CD4-positive, alpha-beta T cell (primary cell): ENCODE measurements around the gene LTA4H. TPM values are rescaled to one million over a fixed set of nuclear protein-coding genes. Genes with fewer than 3 reads are reported as not detected.

Experiments used
- ATAC-seq: fragments of 200-7000 bp; cut with Tn5 transposase; one replicate; pipeline ENCODE4 v1.10.0; 2022; ENCODE audit warnings: mild to moderate bottlenecking; ENCODE audit not compliant: poor library complexity
- CTCF ChIA-PET: fragments of 350-600 bp; sonication (Branson Sonifier 250); formaldehyde crosslinking; loops from one replicate; lab custom pipeline; 2021; ENCODE audit warnings: antibody characterized with exemption, inconsistent platforms; lab: Charles Lee
- POLR2A ChIA-PET: fragments of 350-600 bp; sonication (Branson Sonifier 250); formaldehyde crosslinking; loops from one replicate; lab custom pipeline; 2021; ENCODE audit warnings: antibody characterized with exemption, inconsistent platforms; lab: Charles Lee
- DNase-seq, 14 experiments: peaks; one replicate each; pipeline ENCODE4 v3.0.0-alpha.2; 2013 to 2020; ENCODE audit warnings: mixed read lengths in 2 of 14
- H3K27ac ChIP-seq, 2 donors: one replicate each; pipeline versions ENCODE4 v1.5.1 to v1.7.0; 2013; ENCODE audit warnings: low read length in 2 of 2, low read depth in 1 of 2, mild to moderate bottlenecking in 1 of 2
- H3K27me3 ChIP-seq, 2 experiments: 1 replicate in 1 of 2; 2 replicates in 1 of 2; pipeline versions ENCODE4 v1.6.1 to v1.7.0; 2013; ENCODE audit warnings: low read length in 2 of 2, control low read depth in 1 of 2, mild to moderate bottlenecking in 1 of 2, moderate library complexity in 1 of 2; ENCODE audit not compliant: insufficient read depth in 2 of 2, control insufficient read depth in 1 of 2
- H3K36me3 ChIP-seq: one replicate; pipeline ENCODE4 v1.6.1; 2013; ENCODE audit warnings: low read length, control low read depth; ENCODE audit not compliant: insufficient read depth
- H3K4me1 ChIP-seq: one replicate; pipeline ENCODE4 v1.6.1; 2013; ENCODE audit warnings: low read length, control low read depth; ENCODE audit not compliant: insufficient read depth
- H3K4me3 ChIP-seq: one replicate; pipeline ENCODE4 v1.5.1; 2013; ENCODE audit warnings: mild to moderate bottlenecking, low read length, moderate library complexity
- H3K9me3 ChIP-seq, 2 experiments: 1 replicate in 1 of 2; 2 replicates in 1 of 2; pipeline versions ENCODE4 v1.6.1 to v1.7.0; 2013; ENCODE audit warnings: low read length in 2 of 2, mild to moderate bottlenecking in 2 of 2, control low read depth in 1 of 2, moderate library complexity in 1 of 2; ENCODE audit not compliant: control insufficient read depth in 1 of 2, insufficient read depth in 1 of 2
- H3K27ac Mint-ChIP-seq: one replicate; pipeline ENCODE4 v1.8.0; 2020; ENCODE audit warnings: mixed read lengths
- H3K27me3 Mint-ChIP-seq: one replicate; pipeline ENCODE4 v1.8.0; 2021; ENCODE audit warnings: mixed read lengths
- H3K36me3 Mint-ChIP-seq: one replicate; pipeline ENCODE4 v1.8.0; 2021; ENCODE audit warnings: low read depth, mixed read lengths
- H3K4me1 Mint-ChIP-seq: one replicate; pipeline ENCODE4 v1.8.0; 2021; ENCODE audit warnings: low read depth, mixed read lengths
- H3K4me3 Mint-ChIP-seq: one replicate; pipeline ENCODE4 v1.8.0; 2020; ENCODE audit warnings: mild to moderate bottlenecking, mixed read lengths
- H3K9me3 Mint-ChIP-seq: one replicate; pipeline ENCODE4 v1.8.0; 2020; ENCODE audit warnings: mixed read lengths
- intact Hi-C, 2 experiments: fragments of 100-400 bp; cut with DNase I in 1 of 2; cut with micrococcal nuclease in 1 of 2; formaldehyde crosslinking; loops; one replicate each; pipeline versions ENCODE4 v1.15.1 to v1.9.0; 2023 to 2025; cut with DNase I, micrococcal nuclease
- polyA plus RNA-seq, 2 donors: library from polyadenylated mRNA; unstranded; fragments of 120-200 nt; gene quantifications; one replicate each; pipeline ENCODE4 v1.2.1, GENCODE V29; 2013
- total RNA-seq, 174 experiments: library from RNA in 2 of 174; stranded (reverse) in 2 of 174; gene quantifications; one replicate each; pipeline ENCODE4 v1.2.3 and lab custom pipeline; 2021 to 2026
- TF ChIP-seq, protein P1 (sequence below): fragments of 200-600 bp; IDR thresholded peaks from one replicate; pipeline ENCODE4 v1.8.0; 2022; ENCODE audit warnings: antibody characterized with exemption, mild to moderate bottlenecking

Gene LTA4H
- 10 to 100 TPM; 43.0 to 44.0 TPM for total RNA-seq
- polyA plus RNA-seq (2013, experiment 1 of 2): 91.9 TPM
- polyA plus RNA-seq (2013, experiment 2 of 2): 87.3 TPM
- total RNA-seq (lab: John Stamatoyannopoulos, UW): 40.9 to 245 (median 115) reads per million in 172 experiments

DNA sequence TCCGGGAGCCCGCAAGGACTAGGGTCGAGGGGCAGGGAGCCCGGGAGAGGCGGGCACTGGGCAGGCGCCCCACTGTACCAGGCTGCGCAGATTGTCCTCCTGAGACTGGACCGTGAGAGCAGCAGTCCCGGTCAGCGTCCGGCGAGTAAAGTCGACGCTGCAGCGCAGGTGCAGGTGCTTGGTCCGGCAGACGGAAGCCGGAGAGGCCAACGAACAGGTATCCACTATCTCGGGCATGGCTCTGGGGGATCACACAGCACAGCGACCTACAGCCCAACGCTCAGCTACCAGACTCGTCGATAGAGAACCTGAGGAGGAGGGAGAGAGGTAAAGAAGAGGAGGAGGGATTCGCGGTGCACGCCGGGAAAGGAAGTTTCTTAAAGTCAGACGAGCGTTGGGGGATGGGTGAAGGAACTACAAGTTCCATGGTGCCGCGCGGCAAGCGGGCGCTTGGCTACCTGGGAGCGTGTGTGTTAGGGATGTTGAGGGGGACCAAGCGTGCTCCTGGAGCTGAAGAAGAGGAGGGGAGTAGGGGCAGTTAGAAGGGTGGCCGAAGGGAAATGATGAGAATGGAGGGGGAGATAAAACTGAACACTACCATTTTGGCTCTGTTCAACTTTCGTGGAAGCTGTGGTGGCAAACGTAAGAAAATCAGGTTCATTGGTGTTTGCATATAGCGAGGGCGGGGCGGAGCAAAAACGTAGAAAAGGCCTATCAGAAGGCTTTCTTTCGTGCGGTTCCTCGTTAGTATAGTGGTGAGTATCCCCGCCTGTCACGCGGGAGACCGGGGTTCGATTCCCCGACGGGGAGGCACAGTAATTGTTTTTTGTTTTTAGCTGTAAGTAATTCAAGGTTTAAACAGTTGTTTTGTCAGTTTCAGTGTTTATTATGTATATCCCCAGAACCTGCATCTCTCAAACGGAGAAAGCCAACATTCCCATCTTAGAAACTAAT lies at the start of gene LTA4H:
LTA4H (minus strand) TSS at position 305 of the 954 bp plus-strand sequence; CDS start at position 237, 68 bp downstream.
- intact Hi-C loops: loop anchor here (1.0 to 10.0 kb wide), 9 partner anchors 172 to 1581 kb away; partner anchors contain the start of genes SNRPF (in 2 of the 2), CEP83 (in 1 of the 2), FGD6 (in 1 of the 2) and NDUFA12 (in 1 of the 2)
- Mint-ChIP-seq H3K27ac (no peak within 1 kb of the TSS), H3K4me1 (peaks cover 11% of the 10 kb centered on the region), H3K4me3 (no peak within 1 kb of the TSS), H3K36me3 (no peaks in the 10 kb centered on the region), H3K27me3 (no peaks in the 10 kb centered on the region), H3K9me3 (no peaks in the 10 kb centered on the region)
- TF ChIP-seq, protein P1, sequence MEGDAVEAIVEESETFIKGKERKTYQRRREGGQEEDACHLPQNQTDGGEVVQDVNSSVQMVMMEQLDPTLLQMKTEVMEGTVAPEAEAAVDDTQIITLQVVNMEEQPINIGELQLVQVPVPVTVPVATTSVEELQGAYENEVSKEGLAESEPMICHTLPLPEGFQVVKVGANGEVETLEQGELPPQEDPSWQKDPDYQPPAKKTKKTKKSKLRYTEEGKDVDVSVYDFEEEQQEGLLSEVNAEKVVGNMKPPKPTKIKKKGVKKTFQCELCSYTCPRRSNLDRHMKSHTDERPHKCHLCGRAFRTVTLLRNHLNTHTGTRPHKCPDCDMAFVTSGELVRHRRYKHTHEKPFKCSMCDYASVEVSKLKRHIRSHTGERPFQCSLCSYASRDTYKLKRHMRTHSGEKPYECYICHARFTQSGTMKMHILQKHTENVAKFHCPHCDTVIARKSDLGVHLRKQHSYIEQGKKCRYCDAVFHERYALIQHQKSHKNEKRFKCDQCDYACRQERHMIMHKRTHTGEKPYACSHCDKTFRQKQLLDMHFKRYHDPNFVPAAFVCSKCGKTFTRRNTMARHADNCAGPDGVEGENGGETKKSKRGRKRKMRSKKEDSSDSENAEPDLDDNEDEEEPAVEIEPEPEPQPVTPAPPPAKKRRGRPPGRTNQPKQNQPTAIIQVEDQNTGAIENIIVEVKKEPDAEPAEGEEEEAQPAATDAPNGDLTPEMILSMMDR: no peak
- Histone ChIP-seq H3K27me3 (no peaks in the 10 kb centered on the region), H3K9me3 (no peaks in the 10 kb centered on the region), H3K4me3 (peak within 1 kb of the TSS; percentile 89), H3K4me1 (peaks cover 20% of the 10 kb centered on the region), H3K27ac (peak within 1 kb of the TSS; percentile 59 to 60), H3K36me3 (no peaks in the 10 kb centered on the region)
- ATAC-seq: peak; percentile 93
- peak; percentile 92 to 99 (median 96) for DNase-seq
- CTCF ChIA-PET: interaction anchor here (0.9 to 1.5 kb wide), 5 partner anchors 37 to 962 kb away, joined by 3 to 4 read pairs (median 3); partner anchors contain the start of gene NR2C1
- POLR2A ChIA-PET: interaction anchor here (0.5 to 2.0 kb wide), 21 partner anchors 12 to 818 kb away, joined by 3 to 25 read pairs (median 4); partner anchors contain the start of genes AMDHD1, CCDC38, CDK17 and FGD6

DNA sequence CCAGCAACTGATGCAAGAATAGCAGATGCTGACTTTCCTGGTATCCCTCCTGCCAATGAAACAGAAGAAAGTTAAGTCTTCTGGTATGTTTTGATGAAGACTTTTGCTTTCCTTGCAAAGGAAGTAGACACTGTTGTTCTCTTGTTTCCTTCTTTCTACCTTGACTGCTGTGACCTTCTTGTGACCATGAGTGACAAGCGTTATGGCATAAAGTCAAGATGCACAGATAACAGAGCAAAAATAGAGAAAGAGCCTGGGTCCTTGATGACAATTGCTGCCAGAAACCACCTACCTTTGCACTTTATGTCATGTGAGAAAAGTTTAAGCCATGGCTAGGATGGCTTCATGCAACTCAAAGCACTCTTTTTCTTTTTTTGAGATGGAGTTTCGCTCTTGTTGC lies 49.2 kb upstream of the LTA4H start:
- ChIA-PET CTCF (no interaction called here), POLR2A (interaction anchor here (0.7 kb wide), 1 partner anchor 142 kb away, joined by 3 read pairs; the partner anchor contains the start of gene CCDC38)
- Mint-ChIP-seq H3K9me3 (peaks cover 11% of the 10 kb centered on the region), H3K27ac (no peak overlapping the region), H3K4me1 (no peaks in the 10 kb centered on the region), H3K4me3 (no peak overlapping the region), H3K36me3 (no peaks in the 10 kb centered on the region), H3K27me3 (no peaks in the 10 kb centered on the region)
- Histone ChIP-seq H3K27me3 (no peaks in the 10 kb centered on the region), H3K36me3 (no peaks in the 10 kb centered on the region), H3K4me3 (no peak overlapping the region), H3K9me3 (no peaks in the 10 kb centered on the region), H3K27ac (no peak overlapping the region), H3K4me1 (peaks cover 2% of the 10 kb centered on the region)
- TF ChIP-seq, protein P1: no peak
- ATAC-seq: no peak
- intact Hi-C loops: loop anchor here in 1 of 2 experiments (5.0 kb wide), 1 partner anchor 33 kb away; no protein-coding TSS in a partner anchor
- DNase-seq: no peak

DNA sequence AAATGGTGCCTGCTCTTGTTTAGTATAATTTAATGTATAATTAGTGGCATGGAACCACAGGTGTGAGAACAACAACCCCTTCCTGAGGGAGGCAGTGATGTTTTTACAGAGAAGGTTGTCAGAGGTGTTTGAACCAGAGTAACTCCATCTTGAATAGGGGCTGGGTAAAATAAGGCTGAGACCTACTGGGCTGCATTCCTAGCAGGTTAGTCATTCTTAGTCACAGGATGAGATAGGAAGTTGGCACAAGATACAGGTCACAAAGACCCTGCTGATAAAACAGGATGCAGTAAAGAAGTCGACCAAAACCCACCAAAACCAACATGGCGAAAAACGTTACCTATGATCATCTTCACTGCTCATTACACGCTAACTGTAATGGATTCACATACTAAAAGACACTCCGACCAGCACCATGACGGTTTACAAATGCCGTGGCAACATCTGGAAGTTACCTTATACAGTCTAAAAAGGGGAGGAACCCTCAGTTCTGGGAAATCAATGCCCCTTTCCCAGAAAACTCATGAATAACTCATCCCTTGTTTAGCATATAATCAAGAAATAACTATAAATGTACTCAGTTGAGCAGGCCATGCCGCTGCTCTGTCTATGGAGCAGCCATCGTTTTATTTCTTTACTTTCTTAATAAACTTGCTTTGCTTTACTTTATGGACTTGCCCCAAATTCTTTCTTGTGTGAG lies 47.8 kb upstream of the LTA4H start:
- TF ChIP-seq, protein P1: no peak
- Histone ChIP-seq H3K27ac (no peak overlapping the region), H3K4me3 (no peak overlapping the region), H3K9me3 (no peaks in the 10 kb centered on the region), H3K4me1 (peaks cover 2% of the 10 kb centered on the region), H3K36me3 (no peaks in the 10 kb centered on the region), H3K27me3 (no peaks in the 10 kb centered on the region)
- Mint-ChIP-seq H3K27me3 (no peaks in the 10 kb centered on the region), H3K4me1 (no peaks in the 10 kb centered on the region), H3K4me3 (no peak overlapping the region), H3K27ac (no peak overlapping the region), H3K36me3 (no peaks in the 10 kb centered on the region), H3K9me3 (peaks cover 6% of the 10 kb centered on the region)
- no peak for DNase-seq
- intact Hi-C loops: loop anchor here in 1 of 2 experiments (5.0 kb wide), 1 partner anchor 34 kb away; no protein-coding TSS in a partner anchor
- ATAC-seq: no peak
- CTCF ChIA-PET: no interaction called here
- POLR2A ChIA-PET: interaction anchor here (0.9 kb wide), 1 partner anchor 8 kb away, joined by 3 read pairs; no protein-coding TSS in a partner anchor
